Measurements from ENCODE around the gene PCDHA10.
"Not testable (repeated sequence)": the region's sequence is repeated elsewhere in the genome, so short reads cannot be mapped to it uniquely, and the experiment has no call there.

The PCDHA10 gene

GRCh38 chr5:140842798-140843733 lies 12.6 kb upstream of the PCDHA10 start:
- no peak for DNase-seq

GRCh38 chr5:140848139-140849102 lies 7.3 kb upstream of the PCDHA10 start, which contains the start of gene PCDHA9:
Gene PCDHA9, plus strand, starts transcription at chr5:140848382. Its CDS starts 114 bp downstream, at chr5:140848496.
- DNase-seq = not testable (repeated sequence)

DNA sequence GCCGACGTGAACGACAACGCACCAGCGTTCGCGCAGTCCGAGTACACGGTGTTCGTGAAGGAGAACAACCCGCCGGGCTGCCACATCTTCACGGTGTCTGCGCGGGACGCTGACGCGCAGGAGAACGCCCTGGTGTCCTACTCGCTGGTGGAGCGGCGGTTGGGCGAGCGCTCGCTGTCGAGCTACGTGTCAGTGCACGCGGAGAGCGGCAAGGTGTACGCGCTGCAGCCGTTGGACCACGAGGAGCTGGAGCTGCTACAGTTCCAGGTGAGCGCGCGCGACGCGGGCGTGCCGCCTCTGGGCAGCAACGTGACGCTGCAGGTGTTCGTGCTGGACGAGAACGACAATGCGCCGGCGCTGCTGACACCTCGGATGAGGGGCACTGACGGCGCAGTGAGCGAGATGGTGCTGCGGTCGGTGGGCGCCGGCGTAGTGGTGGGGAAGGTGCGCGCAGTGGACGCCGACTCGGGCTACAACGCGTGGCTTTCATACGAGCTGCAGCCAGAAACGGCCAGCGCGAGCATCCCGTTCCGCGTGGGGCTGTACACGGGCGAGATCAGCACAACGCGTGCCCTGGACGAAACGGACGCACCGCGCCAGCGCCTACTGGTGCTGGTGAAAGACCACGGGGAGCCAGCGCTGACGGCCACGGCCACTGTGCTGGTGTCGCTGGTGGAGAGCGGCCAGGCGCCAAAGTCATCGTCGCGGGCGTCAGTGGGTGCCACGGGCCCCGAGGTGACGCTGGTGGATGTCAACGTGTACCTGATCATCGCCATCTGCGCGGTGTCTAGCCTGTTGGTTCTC lies 5.7 kb upstream of the PCDHA10 start:
- not testable (repeated sequence) for DNase-seq

DNA sequence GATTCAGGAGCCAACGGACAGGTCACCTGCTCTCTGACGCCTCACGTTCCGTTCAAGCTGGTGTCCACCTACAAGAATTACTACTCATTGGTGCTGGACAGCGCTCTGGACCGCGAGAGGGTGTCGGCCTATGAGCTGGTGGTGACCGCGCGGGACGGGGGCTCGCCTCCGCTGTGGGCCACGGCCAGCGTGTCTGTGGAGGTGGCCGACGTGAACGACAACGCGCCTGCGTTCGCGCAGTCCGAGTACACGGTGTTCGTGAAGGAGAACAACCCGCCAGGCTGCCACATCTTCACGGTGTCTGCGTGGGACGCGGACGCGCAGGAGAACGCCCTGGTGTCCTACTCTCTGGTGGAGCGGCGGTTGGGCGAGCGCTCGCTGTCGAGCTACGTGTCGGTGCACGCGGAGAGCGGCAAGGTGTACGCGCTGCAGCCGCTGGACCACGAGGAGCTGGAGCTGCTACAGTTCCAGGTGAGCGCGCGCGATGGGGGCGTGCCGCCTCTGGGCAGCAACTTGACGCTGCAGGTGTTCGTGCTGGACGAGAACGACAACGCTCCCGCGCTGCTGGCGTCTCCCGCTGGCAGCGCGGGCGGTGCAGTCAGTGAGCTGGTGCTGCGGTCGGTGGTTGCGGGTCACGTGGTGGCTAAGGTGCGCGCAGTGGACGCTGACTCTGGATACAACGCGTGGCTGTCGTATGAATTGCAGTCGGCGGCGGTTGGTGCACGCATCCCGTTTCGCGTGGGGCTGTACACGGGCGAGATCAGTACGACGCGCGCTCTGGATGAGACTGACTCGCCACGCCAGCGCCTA lies 1.7 kb downstream of the PCDHA10 start:
- DNase-seq = no peak

DNA sequence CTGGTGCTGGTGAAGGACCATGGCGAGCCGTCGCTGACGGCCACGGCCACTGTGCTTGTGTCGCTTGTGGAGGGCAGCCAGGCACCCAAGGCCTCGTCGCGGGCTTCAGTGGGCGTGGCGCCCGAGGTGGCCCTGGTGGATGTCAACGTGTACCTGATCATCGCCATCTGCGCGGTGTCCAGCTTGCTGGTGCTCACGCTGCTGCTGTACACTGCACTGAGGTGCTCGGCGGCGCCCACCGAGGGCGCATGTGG lies 2.2 kb downstream of the PCDHA10 start:
- DNase-seq = no peak

GRCh38 chr5:140862441-140863295 lies 7.0 kb downstream of the PCDHA10 start:
- DNase-seq = no peak

DNA sequence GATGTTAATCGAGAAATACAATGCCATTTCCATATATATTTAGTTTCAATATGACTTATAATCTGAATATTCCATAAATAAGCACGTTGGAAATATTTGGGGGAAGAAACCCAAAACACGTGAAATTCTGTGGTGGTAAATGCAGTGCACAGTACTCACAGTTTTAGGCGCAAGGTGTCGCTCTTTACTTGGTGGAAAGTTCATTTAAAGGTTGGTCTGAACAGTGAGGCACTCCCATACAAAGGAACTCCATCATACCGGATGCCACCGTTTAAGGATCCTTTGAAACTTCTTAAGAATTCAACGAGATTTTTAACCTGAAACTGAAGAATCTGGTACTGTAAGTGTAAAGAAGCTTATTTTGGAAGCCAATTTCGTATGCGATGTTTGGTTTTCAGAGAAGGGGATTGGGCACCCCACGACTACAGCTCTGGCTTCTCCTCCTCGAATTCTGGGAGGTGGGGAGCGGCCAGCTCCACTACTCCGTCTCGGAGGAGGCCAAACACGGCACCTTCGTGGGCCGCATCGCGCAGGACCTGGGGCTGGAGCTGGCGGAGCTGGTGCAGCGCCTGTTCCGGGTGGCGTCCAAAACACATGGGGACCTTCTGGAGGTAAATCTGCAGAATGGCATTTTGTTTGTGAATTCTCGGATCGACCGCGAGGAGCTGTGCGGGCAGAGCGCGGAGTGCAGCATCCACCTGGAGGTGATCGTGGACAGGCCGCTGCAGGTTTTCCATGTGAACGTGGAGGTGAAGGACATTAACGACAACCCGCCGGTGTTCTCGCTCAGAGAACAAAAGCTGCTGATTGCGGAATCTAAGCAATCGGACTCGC lies 13.2 kb downstream of the PCDHA10 start, which contains the start of gene PCDHA11:
Gene PCDHA11, plus strand, starts transcription at position 237 of the 834 bp plus-strand sequence. Its CDS starts 147 bp downstream, at position 384.
- no peak for DNase-seq

- DNase-seq = no peak
These were observed 13.8 kb downstream of the PCDHA10 start for GRCh38 chr5:140869555-140869886.

DNA sequence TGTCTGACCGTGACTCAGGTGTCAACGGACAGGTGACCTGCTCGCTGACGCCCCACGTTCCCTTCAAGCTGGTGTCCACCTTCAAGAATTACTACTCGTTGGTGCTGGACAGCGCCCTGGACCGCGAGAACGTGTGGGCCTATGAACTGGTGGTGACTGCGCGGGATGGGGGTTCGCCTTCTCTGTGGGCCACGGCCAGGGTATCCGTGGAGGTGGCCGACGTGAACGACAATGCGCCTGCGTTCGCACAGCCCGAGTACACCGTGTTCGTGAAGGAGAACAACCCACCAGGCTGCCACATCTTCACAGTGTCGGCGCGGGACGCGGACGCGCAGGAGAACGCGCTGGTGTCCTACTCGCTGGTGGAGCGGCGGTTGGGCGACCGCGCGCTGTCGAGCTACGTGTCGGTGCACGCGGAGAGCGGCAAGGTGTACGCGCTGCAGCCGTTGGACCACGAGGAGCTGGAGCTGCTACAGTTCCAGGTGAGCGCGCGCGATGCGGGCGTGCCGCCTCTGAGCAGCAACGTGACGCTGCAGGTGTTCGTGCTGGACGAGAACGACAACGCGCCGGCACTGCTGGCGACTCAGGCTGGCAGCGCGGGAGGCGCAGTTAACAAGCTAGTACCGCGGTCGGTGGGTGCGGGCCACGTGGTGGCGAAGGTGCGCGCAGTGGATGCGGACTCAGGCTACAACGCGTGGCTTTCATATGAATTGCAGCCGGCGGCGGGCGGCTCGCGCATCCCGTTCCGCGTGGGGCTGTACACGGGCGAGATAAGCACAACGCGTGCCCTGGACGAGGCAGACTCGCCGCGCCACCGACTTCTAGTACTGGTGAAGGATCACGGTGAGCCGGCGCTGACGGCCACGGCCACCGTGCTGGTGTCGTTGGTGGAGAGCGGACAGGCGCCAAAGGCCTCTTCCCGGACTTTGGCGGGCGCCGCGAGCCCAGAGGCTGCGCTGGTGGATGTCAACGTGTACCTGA lies 14.8 kb downstream of the PCDHA10 start:
- DNase-seq = no peak

DNA sequence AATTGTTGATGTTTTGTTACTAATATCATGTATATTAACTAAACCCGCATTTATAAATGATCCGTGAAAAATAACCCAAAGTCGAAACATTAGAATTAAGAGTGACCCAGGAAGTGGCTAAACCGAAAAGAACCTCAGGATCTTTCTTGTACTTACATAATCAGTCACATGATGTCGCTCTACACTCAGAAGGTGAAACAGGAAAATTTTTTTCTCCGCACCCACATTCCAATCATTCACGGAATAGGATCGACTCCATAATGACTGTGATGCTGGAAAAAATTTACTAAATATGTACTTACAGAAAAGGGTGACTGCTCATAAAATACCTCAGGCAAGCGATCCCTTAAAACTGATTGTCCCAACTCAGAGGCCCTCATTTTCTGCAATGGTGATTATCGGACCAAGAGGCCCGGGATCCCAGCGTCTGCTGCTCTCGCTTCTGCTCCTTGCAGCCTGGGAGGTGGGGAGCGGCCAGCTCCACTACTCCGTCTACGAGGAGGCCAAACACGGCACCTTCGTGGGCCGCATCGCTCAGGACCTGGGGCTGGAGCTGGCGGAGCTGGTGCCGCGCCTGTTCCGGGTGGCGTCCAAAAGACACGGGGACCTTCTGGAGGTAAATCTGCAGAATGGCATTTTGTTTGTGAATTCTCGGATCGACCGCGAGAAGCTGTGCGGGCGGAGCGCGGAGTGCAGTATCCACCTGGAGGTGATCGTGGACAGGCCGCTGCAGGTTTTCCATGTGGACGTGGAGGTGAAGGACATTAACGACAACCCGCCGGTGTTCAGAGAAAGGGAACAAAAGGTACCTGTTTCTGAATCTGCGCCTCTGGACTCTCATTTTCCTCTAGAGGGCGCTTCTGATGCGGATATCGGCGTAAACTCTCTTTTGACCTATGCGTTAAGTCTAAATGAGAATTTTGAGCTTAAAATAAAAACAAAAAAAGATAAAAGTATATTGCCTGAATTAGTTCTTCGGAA lies 19.7 kb downstream of the PCDHA10 start, which contains the start of gene PCDHA12:
Gene PCDHA12, plus strand, starts transcription at position 224 of the 981 bp plus-strand sequence. Its CDS starts 165 bp downstream, at position 389.
- no peak for DNase-seq

- not testable (repeated sequence) for DNase-seq
These were observed 21.0 kb downstream of the PCDHA10 start for GRCh38 chr5:140876541-140877261.

DNA sequence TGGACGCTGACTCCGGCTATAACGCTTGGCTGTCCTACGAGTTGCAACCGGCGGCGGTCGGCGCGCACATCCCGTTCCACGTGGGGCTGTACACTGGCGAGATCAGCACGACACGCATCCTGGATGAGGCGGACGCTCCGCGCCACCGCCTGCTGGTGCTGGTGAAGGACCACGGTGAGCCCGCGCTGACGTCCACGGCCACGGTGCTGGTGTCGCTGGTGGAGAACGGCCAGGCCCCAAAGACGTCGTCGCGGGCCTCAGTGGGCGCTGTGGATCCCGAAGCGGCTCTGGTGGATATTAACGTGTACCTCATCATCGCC lies 21.5 kb downstream of the PCDHA10 start:
- no peak for DNase-seq

GRCh38 chr5:140881889-140882590 lies 26.3 kb downstream of the PCDHA10 start, which contains the start of gene PCDHA13:
Gene PCDHA13, plus strand, starts transcription at chr5:140882124. Its CDS starts 145 bp downstream, at chr5:140882269.
- DNase-seq = no peak

DNA sequence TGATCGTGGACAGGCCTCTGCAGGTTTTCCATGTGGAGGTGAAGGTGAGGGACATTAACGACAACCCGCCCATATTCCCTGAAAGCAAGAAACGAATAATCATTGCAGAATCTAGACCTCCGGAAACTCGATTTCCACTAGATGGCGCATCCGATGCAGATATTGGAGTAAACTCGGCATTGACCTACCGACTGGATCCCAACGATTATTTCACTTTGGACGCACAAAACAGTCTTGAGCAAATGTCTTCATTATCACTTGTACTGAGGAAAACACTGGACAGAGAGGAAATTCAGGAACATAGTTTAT lies 26.8 kb downstream of the PCDHA10 start:
- no peak for DNase-seq

- no peak for DNase-seq
These were observed 27.7 kb downstream of the PCDHA10 start for GRCh38 chr5:140883373-140883772.
